Left lung (tissue), 10 donors: Measurements from ENCODE around the gene NUDT14. TPM values are rescaled to one million over a fixed set of nuclear protein-coding genes. Genes with fewer than 3 reads are reported as not detected.
A peak's percentile ranks its signal among the peaks of the same experiment; 100 is the strongest.

ENCODE experiments used
- ATAC-seq: fragments of 200-7000 bp; cut with Tn5 transposase; one replicate; pipeline ENCODE4 v1.9.1; 2020; ENCODE audit warnings: moderate library complexity
- DNase-seq, 4 donors: peaks; one replicate each; pipeline ENCODE4 v3.0.0-alpha.2; 2013 to 2020
- H3K27ac ChIP-seq, 2 donors: fragments of 200-600 bp; sonication (generic) in 1 of 2; one replicate each; pipeline versions ENCODE4 v1.5.0 to v1.8.0; 2020 to 2021
- H3K27me3 ChIP-seq, 2 donors: fragments of 200-600 bp; sonication (generic) in 1 of 2; one replicate each; pipeline versions ENCODE4 v1.5.0 to v1.8.0; 2020 to 2021
- H3K36me3 ChIP-seq, 2 donors: fragments of 200-600 bp; sonication (generic) in 1 of 2; one replicate each; pipeline versions ENCODE4 v1.5.0 to v1.8.0; 2020 to 2021
- H3K4me1 ChIP-seq, 2 donors: fragments of 200-600 bp; one replicate each; pipeline ENCODE4 v1.8.0; 2021
- H3K4me3 ChIP-seq, 2 donors: fragments of 200-600 bp; sonication (generic) in 1 of 2; one replicate each; pipeline versions ENCODE4 v1.5.0 to v1.8.0; 2020 to 2021; ENCODE audit warnings: mild to moderate bottlenecking in 1 of 2
- H3K9me3 ChIP-seq, 2 donors: fragments of 200-600 bp; sonication (generic) in 1 of 2; one replicate each; pipeline versions ENCODE4 v1.5.0 to v1.8.0; 2020 to 2021
- intact Hi-C, 2 donors: fragments of 100-400 bp; cut with DNase I; formaldehyde crosslinking; loops; one replicate each; pipeline versions ENCODE4 v1.11.2 to v1.14.2; 2022
- polyA plus RNA-seq, 6 donors: library from polyadenylated mRNA; unstranded; fragments of 120-200 nt; gene quantifications; one replicate each; pipeline ENCODE4 v1.2.1, GENCODE V29; 2013; ENCODE audit not compliant: insufficient read length in 6 of 6
- total RNA-seq, 2 donors: library from RNA; stranded (reverse); fragmentation: NEBNext Ultra II Directional; extraction: Animal tissue kit (Norgen Biotek cat#: 25700); gene quantifications; one replicate each; pipeline ENCODE4 v1.2.1, GENCODE V29; 2021
- TF ChIP-seq, protein P1 (sequence below), 2 donors: fragments of 200-600 bp; sonication (generic) in 1 of 2; IDR thresholded peaks; one replicate each; pipeline versions ENCODE4 v1.5.0 to v1.8.0; 2021; ENCODE audit warnings: antibody characterized with exemption in 2 of 2
- donor health status: DM: no; HTN: yes; CAD: no.
- donor health status: DM: no; HTN: no; CAD: no.

Gene NUDT14
- total and polyA plus RNA-seq, 8 donors: 22.4 to 77.5 (median 34.7) TPM

DNA sequence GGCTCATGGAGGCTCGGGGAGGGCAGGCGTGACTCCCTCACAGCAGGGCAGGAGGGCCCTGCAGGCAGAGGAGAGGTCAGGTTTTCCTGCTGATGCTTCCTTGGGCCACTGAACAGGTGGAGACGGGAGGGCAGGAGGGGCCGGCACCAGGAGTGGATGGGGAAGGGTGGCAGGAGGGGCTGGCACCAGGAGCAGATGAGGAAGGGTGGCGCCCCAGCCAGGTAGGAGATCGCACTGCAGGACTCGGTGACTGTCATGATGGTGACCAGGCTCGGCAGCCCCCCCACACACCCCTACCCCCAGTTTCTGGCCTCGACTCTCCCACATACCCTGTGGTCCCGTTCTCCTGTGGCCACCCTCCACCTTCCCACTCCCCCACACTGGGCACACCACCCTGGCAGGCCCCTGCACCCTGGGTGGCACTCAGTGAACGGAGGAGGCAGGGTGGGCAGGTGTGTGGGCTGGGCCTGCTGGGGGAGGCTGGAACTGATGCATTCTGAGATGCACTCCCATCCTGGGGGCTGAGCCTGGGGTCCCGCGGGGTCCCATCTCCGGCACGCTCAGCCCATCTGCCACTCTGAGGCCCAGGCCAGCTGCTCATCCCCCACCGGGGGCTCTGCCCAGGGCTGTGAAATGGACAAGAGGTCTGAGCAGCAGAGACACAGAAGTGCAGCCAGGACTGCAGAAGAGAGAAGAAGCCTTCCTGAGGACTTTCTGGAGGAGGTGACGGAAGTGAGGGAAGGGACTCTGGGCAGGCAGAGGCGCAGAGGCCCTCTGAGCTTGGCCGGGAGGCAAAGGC lies 2.8 kb downstream of the NUDT14 start:
- Histone ChIP-seq H3K27me3 (peaks cover 0 to 17% of the 10 kb centered on the region in 2 donors), H3K27ac (no peak overlapping the region), H3K4me3 (no peak overlapping the region), H3K9me3 (no peaks in the 10 kb centered on the region), H3K4me1 (peaks cover 7 to 40% of the 10 kb centered on the region in 2 donors), H3K36me3 (no peaks in the 10 kb centered on the region)
- TF ChIP-seq, protein P1, sequence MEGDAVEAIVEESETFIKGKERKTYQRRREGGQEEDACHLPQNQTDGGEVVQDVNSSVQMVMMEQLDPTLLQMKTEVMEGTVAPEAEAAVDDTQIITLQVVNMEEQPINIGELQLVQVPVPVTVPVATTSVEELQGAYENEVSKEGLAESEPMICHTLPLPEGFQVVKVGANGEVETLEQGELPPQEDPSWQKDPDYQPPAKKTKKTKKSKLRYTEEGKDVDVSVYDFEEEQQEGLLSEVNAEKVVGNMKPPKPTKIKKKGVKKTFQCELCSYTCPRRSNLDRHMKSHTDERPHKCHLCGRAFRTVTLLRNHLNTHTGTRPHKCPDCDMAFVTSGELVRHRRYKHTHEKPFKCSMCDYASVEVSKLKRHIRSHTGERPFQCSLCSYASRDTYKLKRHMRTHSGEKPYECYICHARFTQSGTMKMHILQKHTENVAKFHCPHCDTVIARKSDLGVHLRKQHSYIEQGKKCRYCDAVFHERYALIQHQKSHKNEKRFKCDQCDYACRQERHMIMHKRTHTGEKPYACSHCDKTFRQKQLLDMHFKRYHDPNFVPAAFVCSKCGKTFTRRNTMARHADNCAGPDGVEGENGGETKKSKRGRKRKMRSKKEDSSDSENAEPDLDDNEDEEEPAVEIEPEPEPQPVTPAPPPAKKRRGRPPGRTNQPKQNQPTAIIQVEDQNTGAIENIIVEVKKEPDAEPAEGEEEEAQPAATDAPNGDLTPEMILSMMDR (IDR thresholded peaks at IDR 0.05): no peak
- DNase-seq (no peak), ATAC-seq (no peak)
- intact Hi-C loops: no loop called here

DNA sequence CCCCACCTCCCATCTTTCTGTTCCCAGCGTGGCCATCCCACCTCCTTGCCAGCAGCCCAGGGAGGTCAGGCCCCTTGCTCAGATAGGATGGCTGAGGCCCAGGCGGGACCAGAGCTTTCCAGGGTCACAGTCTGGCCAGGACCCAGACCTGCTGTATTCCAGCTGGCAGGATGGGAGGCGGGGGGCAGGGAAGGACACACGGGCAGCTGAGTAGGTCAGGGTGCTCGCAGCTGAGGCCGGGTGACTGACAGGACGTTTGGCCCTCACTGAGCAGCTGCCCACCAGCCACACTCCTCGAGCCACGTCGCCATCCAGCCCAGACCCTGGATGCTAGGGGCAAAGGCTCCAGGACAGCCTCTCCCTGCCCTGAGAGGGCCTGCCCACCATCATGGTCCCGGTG lies 4.0 kb downstream of the NUDT14 start:
- ATAC-seq (no peak), DNase-seq (no peak)
- H3K27ac ChIP-seq: no peak overlapping the region
- no peaks in the 10 kb centered on the region for H3K36me3 ChIP-seq
- intact Hi-C loops: no loop called here
- peaks cover 7 to 37% of the 10 kb centered on the region in 2 donors for H3K4me1 ChIP-seq
- no peak overlapping the region for H3K4me3 ChIP-seq
- H3K9me3 ChIP-seq: no peaks in the 10 kb centered on the region
- TF ChIP-seq, protein P1 (IDR thresholded peaks at IDR 0.05): no peak
- peaks cover 0 to 14% of the 10 kb centered on the region in 2 donors for H3K27me3 ChIP-seq

DNA sequence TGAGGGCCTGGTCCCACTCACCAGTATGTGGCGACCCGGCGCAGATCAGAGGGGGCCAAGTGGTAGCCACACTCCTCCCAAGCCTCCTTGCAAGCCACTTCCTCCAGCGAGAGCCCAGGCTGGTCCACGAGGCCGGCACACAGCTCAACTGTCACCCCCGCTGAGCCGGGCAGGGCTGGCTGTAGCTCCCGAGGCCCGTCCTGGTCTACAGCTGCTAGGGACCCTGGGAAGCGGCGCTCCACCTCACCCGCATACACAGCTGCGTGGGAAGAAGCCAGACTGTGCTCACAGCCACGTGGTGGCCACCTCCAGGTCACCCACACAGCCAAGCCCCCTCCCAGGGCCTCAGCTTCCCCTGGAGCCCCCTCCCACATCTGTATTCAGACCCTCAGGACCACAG lies 4.6 kb downstream of the NUDT14 start:
- intact Hi-C loops: no loop called here
- DNase-seq: no peak
- TF ChIP-seq, protein P1 (IDR thresholded peaks at IDR 0.05): no peak
- no peaks in the 10 kb centered on the region for H3K9me3 ChIP-seq
- H3K27me3 ChIP-seq: peaks cover 0 to 10% of the 10 kb centered on the region in 2 donors
- no peak overlapping the region for H3K4me3 ChIP-seq
- ATAC-seq: no peak
- H3K27ac ChIP-seq: no peak overlapping the region
- no peaks in the 10 kb centered on the region for H3K36me3 ChIP-seq
- H3K4me1 ChIP-seq: peaks cover 7 to 31% of the 10 kb centered on the region in 2 donors

DNA sequence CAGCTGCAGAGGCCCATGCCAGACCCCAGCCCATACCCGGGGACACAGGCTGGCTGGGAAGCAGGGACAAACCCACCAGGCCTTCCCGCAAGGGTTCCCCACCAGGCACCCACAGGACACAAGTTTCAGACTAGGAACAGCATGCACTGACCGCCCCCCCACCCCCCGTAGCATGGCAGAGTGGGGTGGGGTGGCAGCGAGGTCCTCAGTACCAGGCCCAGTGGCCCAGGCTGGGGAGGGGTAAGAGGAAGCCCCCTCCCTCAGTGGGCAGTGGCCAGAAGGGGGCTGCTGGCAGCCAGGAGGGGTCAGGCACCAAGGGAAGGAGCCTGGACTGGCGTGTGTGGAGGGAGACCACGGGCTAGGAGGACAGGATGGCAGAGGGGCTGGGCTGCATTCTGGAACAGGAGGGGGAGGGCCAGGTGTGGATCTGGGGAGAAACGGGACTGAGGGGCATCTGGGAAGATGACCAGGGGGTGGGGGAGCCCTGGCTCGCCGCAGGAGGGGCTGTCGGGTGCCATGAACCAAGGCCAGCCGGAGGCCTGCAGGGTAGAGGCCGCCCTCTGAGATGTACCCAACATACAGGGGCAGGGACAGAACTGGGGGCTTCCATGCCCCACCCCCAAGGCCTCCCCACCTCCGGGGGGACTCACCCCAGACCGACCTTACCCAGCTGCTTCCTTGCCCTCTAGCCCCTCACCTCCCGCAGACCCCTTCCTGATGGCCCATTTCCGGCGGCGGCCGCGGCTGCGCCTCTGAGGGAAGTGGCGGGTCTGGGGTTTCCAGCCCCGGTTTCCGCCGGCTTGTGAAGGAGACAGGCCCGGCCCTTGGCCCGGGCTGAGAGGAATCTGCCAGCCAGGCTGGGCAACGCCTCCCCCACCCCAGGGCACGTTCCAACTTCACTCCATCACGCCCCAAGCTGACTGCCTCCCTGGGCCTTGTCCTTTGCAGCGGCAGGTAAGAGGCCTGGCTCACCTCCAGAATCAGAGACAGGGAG lies 6.9 kb downstream of the NUDT14 start:
- no peak for ATAC-seq
- TF ChIP-seq, protein P1 (IDR thresholded peaks at IDR 0.05): no peak
- peaks cover 0 to 32% of the 10 kb centered on the region in 2 donors for H3K27me3 ChIP-seq
- intact Hi-C loops: no loop called here
- no peak for DNase-seq
- peak overlapping the region in 1 of 2 donors; percentile 24 for H3K27ac ChIP-seq
- H3K4me3 ChIP-seq: no peak overlapping the region
- no peaks in the 10 kb centered on the region for H3K36me3 ChIP-seq
- no peaks in the 10 kb centered on the region for H3K9me3 ChIP-seq
- peaks cover 16 to 37% of the 10 kb centered on the region in 2 donors for H3K4me1 ChIP-seq

DNA sequence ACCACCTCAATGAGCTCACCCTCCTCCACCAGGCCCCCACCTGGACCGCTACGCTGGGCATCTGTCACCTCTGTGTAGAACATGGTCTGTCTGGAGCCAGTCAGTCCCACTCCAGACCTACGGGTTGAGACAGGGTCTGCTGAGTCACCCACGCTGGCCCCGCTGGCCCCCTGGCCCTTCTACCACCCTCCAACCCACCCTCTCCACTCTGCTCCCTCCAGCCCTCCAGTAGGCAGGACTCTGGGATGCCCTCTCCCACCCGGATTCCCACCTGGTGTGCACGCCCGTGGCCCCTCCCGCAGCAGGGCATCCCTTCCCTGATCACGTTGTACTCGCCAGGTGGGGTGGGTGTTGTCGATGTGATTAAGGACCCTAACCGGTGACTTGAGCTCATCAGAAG lies 8.0 kb downstream of the NUDT14 start:
- Histone ChIP-seq H3K4me3 (no peak overlapping the region), H3K27ac (no peak overlapping the region), H3K27me3 (peaks cover 0 to 37% of the 10 kb centered on the region in 2 donors), H3K4me1 (peaks cover 16 to 41% of the 10 kb centered on the region in 2 donors), H3K36me3 (no peaks in the 10 kb centered on the region), H3K9me3 (no peaks in the 10 kb centered on the region)
- TF ChIP-seq, protein P1 (IDR thresholded peaks at IDR 0.05): no peak
- ATAC-seq (no peak), DNase-seq (no peak)
- intact Hi-C loops: no loop called here
